Neural progenitor cell (in vitro differentiated cells): ENCODE results near the gene P4HA2.

ENCODE experiments used
- EZH2 ChIP-seq: fragments of 200-600 bp; sonication (generic); IDR thresholded peaks from 2 replicates; pipeline ENCODE4 v1.6.1; 2017; ENCODE audit warnings: antibody characterized with exemption, mild to moderate bottlenecking, moderate library complexity
- TF ChIP-seq, protein P1 (sequence below): fragments of 200-600 bp; sonication (generic); IDR thresholded peaks from 2 replicates; pipeline ENCODE4 v1.5.1; 2017; ENCODE audit warnings: antibody characterized with exemption, mild to moderate bottlenecking

GRCh38 chr5:132259069-132259851, 31.6 kb upstream of the P4HA2 start:
- TF ChIP-seq, protein P1, sequence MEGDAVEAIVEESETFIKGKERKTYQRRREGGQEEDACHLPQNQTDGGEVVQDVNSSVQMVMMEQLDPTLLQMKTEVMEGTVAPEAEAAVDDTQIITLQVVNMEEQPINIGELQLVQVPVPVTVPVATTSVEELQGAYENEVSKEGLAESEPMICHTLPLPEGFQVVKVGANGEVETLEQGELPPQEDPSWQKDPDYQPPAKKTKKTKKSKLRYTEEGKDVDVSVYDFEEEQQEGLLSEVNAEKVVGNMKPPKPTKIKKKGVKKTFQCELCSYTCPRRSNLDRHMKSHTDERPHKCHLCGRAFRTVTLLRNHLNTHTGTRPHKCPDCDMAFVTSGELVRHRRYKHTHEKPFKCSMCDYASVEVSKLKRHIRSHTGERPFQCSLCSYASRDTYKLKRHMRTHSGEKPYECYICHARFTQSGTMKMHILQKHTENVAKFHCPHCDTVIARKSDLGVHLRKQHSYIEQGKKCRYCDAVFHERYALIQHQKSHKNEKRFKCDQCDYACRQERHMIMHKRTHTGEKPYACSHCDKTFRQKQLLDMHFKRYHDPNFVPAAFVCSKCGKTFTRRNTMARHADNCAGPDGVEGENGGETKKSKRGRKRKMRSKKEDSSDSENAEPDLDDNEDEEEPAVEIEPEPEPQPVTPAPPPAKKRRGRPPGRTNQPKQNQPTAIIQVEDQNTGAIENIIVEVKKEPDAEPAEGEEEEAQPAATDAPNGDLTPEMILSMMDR = no peak
- no peak for TF ChIP-seq EZH2
